OCI-LY7 (cell line): ENCODE results near the gene GNAS-AS1. TPM values are rescaled to one million over a fixed set of nuclear protein-coding genes. Genes with fewer than 3 reads are reported as not detected.

ENCODE experiments used
- BruUV-seq: library from RNA; stranded (reverse); fragments of 400-500 nt; replicated peaks from 2 replicates; lab custom pipeline; 2021; lab: Mats Ljungman, UMichigan
- CTCF ChIA-PET: fragments of 300-600 bp; sonication (Branson Sonifier 250); formaldehyde crosslinking; loops from one replicate; lab custom pipeline; 2022; ENCODE audit warnings: antibody characterized with exemption; ENCODE audit not compliant: unreplicated experiment; lab: Charles Lee
- POLR2A ChIA-PET: fragments of 300-600 bp; sonication (Branson Sonifier 250); formaldehyde crosslinking; loops from one replicate; lab custom pipeline; 2022; ENCODE audit warnings: antibody characterized with exemption; lab: Charles Lee
- DNase-seq: peaks from one replicate; pipeline ENCODE4 v3.0.0-alpha.2; 2015; ENCODE audit warnings: low spot score
- H2AFZ ChIP-seq: fragments of 200-600 bp; sonication (generic), shearing (Covaris generic); 2 replicates; pipeline ENCODE4 v1.6.1; 2014; ENCODE audit warnings: mild to moderate bottlenecking, antibody characterized with exemption, low read length, moderate library complexity
- H3K27ac ChIP-seq: fragments of 200-600 bp; sonication (generic); 2 replicates; pipeline ENCODE4 v1.5.1; 2014; ENCODE audit warnings: mixed run types, low read depth, mild to moderate bottlenecking, moderate library complexity, low read length, inconsistent platforms; ENCODE audit not compliant: poor library complexity, severe bottlenecking
- H3K36me3 ChIP-seq: fragments of 200-600 bp; sonication (generic); 2 replicates; pipeline ENCODE4 v1.6.1; 2014; ENCODE audit warnings: mild to moderate bottlenecking, antibody characterized with exemption, low read length, moderate library complexity, mixed read lengths; ENCODE audit not compliant: insufficient read depth
- H3K4me1 ChIP-seq: fragments of 200-600 bp; sonication (generic); 2 replicates; pipeline ENCODE4 v1.5.1; 2014; ENCODE audit warnings: mild to moderate bottlenecking, low read length; ENCODE audit not compliant: insufficient read depth, poor library complexity, severe bottlenecking
- H3K4me2 ChIP-seq: fragments of 200-600 bp; sonication (generic); 2 replicates; pipeline ENCODE4 v1.6.1; 2014; ENCODE audit warnings: mild to moderate bottlenecking, low read length
- H3K4me3 ChIP-seq: fragments of 200-600 bp; sonication (generic); 2 replicates; pipeline ENCODE4 v1.5.1; 2014; ENCODE audit warnings: mild to moderate bottlenecking, low read depth, low read length; ENCODE audit not compliant: poor library complexity, severe bottlenecking
- H3K79me2 ChIP-seq: fragments of 200-600 bp; sonication (generic); 2 replicates; pipeline ENCODE4 v1.6.1; 2016; ENCODE audit warnings: low read depth, mild to moderate bottlenecking, low read length, moderate library complexity, mixed read lengths; ENCODE audit not compliant: insufficient read depth
- H3K9me2 ChIP-seq: fragments of 200-600 bp; sonication (generic); 2 replicates; pipeline ENCODE4 v1.6.1; 2016; ENCODE audit warnings: mild to moderate bottlenecking, low read length, mixed read lengths; ENCODE audit not compliant: insufficient read depth
- H3K9me3 ChIP-seq: fragments of 200-600 bp; sonication (generic); 2 replicates; pipeline ENCODE4 v1.6.1; 2014; ENCODE audit warnings: mild to moderate bottlenecking, mixed run types, low read length, mixed read lengths
- H4K20me1 ChIP-seq: fragments of 200-600 bp; sonication (generic); 2 replicates; pipeline ENCODE4 v1.6.1; 2014; ENCODE audit warnings: mild to moderate bottlenecking, antibody characterized with exemption, low read length, moderate library complexity, mixed read lengths; ENCODE audit not compliant: insufficient read depth
- EZH2phosphoT487 ChIP-seq: fragments of 200-600 bp; sonication (generic); IDR thresholded peaks from 2 replicates; pipeline ENCODE4 v1.6.1; 2018; ENCODE audit warnings: low read depth, borderline replicate concordance, mild to moderate bottlenecking, mixed run types, antibody characterized with exemption, low read length, moderate library complexity, mixed read lengths
- intact Hi-C: fragments of 100-400 bp; cut with micrococcal nuclease; formaldehyde crosslinking; loops from one replicate; pipeline ENCODE4 v1.10.0; 2022; ENCODE audit not compliant: unreplicated experiment
- total RNA-seq, 2 experiments: library from RNA; depleted of rRNA in 1 of 2; stranded (reverse); fragments of >200 nt in 1 of 2; shearing (Covaris generic) in 1 of 2; gene quantifications; 2 replicates each; pipeline ENCODE4 v1.2.3, GENCODE V29; 2014 to 2022
- TF ChIP-seq, protein P1 (sequence below): fragments of 200-600 bp; sonication (generic); conservative IDR thresholded peaks from 2 replicates; pipeline ENCODE4 v1.5.1; 2014; ENCODE audit warnings: mild to moderate bottlenecking, antibody characterized with exemption, low read length, moderate library complexity, mixed read lengths

The GNAS-AS1 gene
- total RNA-seq, 2 experiments from 2014 or later, result 6.5 to 11.6 TPM

DNA sequence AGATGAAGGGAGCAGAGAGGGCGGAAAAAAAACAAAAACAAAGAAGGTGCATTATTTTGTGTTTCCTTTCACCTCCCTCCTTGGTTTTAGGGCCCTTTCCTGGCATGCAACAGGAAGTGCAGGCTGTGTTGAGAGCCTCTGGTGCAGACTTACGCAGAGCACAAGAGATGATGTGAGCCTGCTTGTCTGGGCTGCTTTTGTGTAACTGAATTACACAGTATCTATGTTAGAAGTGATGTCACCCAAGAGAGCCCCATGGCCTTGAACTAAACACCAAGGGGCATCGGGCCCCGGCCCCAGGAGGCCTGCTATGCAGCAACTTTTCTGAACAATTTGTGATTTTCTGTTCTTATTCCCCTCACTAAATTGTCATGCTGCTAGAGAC lies 27.3 kb upstream of the GNAS-AS1 start:
- no TSS peak for BruUV-seq
- no peak for TF ChIP-seq EZH2phosphoT487
- TF ChIP-seq, protein P1, sequence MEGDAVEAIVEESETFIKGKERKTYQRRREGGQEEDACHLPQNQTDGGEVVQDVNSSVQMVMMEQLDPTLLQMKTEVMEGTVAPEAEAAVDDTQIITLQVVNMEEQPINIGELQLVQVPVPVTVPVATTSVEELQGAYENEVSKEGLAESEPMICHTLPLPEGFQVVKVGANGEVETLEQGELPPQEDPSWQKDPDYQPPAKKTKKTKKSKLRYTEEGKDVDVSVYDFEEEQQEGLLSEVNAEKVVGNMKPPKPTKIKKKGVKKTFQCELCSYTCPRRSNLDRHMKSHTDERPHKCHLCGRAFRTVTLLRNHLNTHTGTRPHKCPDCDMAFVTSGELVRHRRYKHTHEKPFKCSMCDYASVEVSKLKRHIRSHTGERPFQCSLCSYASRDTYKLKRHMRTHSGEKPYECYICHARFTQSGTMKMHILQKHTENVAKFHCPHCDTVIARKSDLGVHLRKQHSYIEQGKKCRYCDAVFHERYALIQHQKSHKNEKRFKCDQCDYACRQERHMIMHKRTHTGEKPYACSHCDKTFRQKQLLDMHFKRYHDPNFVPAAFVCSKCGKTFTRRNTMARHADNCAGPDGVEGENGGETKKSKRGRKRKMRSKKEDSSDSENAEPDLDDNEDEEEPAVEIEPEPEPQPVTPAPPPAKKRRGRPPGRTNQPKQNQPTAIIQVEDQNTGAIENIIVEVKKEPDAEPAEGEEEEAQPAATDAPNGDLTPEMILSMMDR, result no peak
- Histone ChIP-seq H4K20me1 (no peaks in the 10 kb centered on the region), H3K4me1 (peaks cover 7% of the 10 kb centered on the region), H3K36me3 (no peaks in the 10 kb centered on the region), H2AFZ (no peak overlapping the region), H3K4me2 (no peak overlapping the region), H3K9me3 (no peaks in the 10 kb centered on the region), H3K27ac (no peak overlapping the region), H3K4me3 (no peak overlapping the region), H3K79me2 (no peaks in the 10 kb centered on the region), H3K9me2 (no peaks in the 10 kb centered on the region)
- DNase-seq, result no peak
- intact Hi-C loops, result no loop called here
- CTCF ChIA-PET, result no interaction called here
- POLR2A ChIA-PET, result no interaction called here

DNA sequence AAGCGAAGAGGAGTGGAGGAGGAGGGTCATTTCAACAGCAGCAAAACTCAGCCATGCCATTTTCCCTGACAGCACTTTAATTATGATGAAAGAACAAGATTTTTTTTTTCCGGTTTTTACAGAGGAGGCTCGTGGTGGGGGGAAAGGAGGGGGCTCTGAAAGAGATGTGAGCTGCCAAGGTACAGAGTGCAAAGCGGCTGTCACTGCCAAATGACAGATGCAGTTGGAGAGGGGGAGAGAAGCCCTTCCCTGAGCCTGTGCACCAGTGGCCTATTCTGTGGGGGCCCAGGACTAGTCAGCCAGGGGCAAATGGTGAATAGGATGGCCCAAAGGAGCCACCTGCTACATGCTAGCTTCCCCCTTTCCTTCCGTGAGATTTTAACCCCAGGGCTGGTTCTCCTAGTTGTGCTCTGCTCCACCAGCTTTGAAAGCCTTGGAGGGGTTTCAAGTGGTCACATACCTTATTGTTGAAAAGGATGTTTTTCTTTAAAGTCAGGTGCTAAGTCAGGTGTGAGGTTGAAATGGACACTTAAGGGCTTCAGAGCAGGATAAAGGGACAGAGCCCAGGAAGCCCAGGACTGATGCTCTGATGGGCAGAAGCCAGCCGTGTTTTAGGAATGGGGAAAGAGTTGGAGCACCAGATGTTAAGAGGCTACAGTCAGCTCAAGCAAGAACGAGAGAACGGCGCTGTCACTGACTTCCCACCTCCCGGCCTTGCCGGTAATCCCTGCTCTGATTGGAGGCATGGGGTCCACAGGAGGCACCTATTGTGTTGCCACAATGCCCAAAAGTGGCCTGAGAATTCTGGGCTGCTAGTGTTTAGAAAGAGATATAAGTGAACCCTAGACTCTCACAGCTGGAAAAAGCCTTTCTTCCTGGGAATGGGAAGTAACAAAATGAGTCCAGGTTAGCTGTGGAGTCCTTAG lies 26.6 kb upstream of the GNAS-AS1 start:
- POLR2A ChIA-PET, result interaction anchor here (0.7 kb wide), 1 partner anchor 166 kb away, joined by 3 read pairs; no protein-coding TSS in a partner anchor
- Histone ChIP-seq H3K4me1 (peaks cover 14% of the 10 kb centered on the region), H3K9me2 (no peaks in the 10 kb centered on the region), H3K4me3 (no peak overlapping the region), H3K4me2 (no peak overlapping the region), H4K20me1 (no peaks in the 10 kb centered on the region), H3K36me3 (no peaks in the 10 kb centered on the region), H2AFZ (no peak overlapping the region), H3K9me3 (no peaks in the 10 kb centered on the region), H3K79me2 (no peaks in the 10 kb centered on the region), H3K27ac (no peak overlapping the region)
- TF ChIP-seq, protein P1, result no peak
- TF ChIP-seq EZH2phosphoT487, result no peak
- DNase-seq, result no peak
- CTCF ChIA-PET, result interaction anchor here (0.6 kb wide), 1 partner anchor 10 kb away, joined by 3 read pairs; no protein-coding TSS in a partner anchor
- BruUV-seq, result no TSS peak
- intact Hi-C loops, result no loop called here

DNA sequence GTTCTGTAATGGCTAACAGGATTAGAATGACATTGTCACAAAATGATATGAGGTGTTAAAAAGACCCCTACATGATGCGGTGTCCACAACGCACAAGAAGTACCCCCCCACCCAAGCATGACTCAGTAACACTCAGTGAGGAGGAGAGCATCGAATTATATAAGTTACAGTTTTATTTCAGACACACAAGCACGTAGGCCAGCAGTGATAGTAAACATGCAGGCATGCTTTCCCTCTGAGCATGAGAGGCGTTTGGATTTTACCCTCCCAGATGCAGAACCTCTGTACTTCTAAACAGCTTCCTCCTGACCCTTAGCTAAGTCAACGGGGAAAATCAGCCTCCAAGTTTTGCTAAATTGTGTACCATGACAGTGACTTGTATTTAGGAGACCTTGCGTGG lies 25.7 kb upstream of the GNAS-AS1 start:
- Histone ChIP-seq H3K36me3 (no peaks in the 10 kb centered on the region), H3K4me1 (peaks cover 14% of the 10 kb centered on the region), H3K9me3 (no peaks in the 10 kb centered on the region), H4K20me1 (no peaks in the 10 kb centered on the region), H3K27ac (no peak overlapping the region), H2AFZ (no peak overlapping the region), H3K4me3 (no peak overlapping the region), H3K79me2 (no peaks in the 10 kb centered on the region), H3K9me2 (no peaks in the 10 kb centered on the region), H3K4me2 (no peak overlapping the region)
- TF ChIP-seq EZH2phosphoT487, result no peak
- TF ChIP-seq, protein P1, result no peak
- intact Hi-C loops, result no loop called here
- DNase-seq, result no peak
- ChIA-PET CTCF (interaction anchor here (0.6 kb wide), 1 partner anchor 11 kb away, joined by 3 read pairs; no protein-coding TSS in a partner anchor), POLR2A (no interaction called here)
- no TSS peak for BruUV-seq
